Measurements from ENCODE around the gene ATAD3C.

DNA sequence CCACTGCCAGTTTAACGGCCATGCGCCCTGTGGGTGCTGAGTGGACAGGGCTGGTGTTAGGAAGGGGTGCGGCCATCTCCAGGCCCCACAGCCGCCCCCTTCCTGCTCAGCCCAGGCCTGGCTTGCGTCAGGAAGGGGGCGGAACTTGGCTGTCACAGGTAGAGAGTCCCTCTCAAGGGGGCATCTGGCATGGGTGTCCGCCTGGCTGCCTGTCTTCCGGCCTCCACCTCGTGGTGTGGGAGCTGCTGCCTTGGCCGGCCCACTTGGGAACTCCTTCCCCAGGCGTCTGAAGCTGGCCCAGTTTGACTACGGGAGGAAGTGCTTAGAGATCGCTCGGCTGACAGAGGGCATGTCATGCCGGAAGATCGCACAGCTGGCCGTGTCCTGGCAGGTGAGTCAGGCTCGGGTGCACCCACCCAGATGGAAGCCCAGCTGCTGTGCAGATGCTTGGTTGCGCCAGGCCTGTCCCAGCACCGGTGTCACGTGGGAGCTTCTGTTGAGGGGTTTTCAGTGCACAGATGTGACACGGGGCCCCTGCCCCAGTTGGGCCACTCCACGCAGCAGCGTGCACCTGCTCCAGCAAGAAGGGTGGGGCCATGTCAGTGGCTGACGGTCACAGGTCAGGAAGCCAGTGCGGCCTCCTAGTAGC, 13.0 kb downstream of the ATAD3C start:
- TF ChIP-seq, protein P1, sequence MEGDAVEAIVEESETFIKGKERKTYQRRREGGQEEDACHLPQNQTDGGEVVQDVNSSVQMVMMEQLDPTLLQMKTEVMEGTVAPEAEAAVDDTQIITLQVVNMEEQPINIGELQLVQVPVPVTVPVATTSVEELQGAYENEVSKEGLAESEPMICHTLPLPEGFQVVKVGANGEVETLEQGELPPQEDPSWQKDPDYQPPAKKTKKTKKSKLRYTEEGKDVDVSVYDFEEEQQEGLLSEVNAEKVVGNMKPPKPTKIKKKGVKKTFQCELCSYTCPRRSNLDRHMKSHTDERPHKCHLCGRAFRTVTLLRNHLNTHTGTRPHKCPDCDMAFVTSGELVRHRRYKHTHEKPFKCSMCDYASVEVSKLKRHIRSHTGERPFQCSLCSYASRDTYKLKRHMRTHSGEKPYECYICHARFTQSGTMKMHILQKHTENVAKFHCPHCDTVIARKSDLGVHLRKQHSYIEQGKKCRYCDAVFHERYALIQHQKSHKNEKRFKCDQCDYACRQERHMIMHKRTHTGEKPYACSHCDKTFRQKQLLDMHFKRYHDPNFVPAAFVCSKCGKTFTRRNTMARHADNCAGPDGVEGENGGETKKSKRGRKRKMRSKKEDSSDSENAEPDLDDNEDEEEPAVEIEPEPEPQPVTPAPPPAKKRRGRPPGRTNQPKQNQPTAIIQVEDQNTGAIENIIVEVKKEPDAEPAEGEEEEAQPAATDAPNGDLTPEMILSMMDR (conservative IDR thresholded peaks at IDR 0.05 in 1 of 2, IDR thresholded peaks at IDR 0.05 in 1 of 2; ENCODE audit: low read depth in 1 of 2, low read length in 2 of 2) = no peak
- TF ChIP-seq EZH2 (IDR thresholded peaks at IDR 0.05; ENCODE audit: low read length, missing control alignments) = no peak
